Keratinocyte (primary cell): ENCODE data around the gene PPP2R5B.

Source experiments
- CTCF ChIP-seq, 3 experiments: IDR thresholded peaks in 1 of 3; conservative IDR thresholded peaks in 1 of 3; optimal IDR thresholded peaks in 1 of 3; 2 replicates in 2 of 3; 3 replicates in 1 of 3; pipeline versions ENCODE3 to v1.5.1; 2011; ENCODE audit warnings: low read length in 3 of 3, mild to moderate bottlenecking in 3 of 3, moderate library complexity in 2 of 3, control low read depth in 1 of 3, inconsistent platforms in 1 of 3; ENCODE audit not compliant: insufficient read depth in 2 of 3; ENCODE audit errors: extremely low read depth in 1 of 3
- EZH2 ChIP-seq: IDR thresholded peaks from one replicate; pipeline ENCODE4 v1.6.1; 2012; ENCODE audit warnings: inconsistent platforms, mild to moderate bottlenecking, low read length, moderate library complexity

- peak; percentile 77 to 98 (median 86) for TF ChIP-seq CTCF (optimal IDR thresholded peaks at IDR 0.05 in 1 of 3, IDR thresholded peaks at IDR 0.05 in 1 of 3, conservative IDR thresholded peaks at IDR 0.05 in 1 of 3; ENCODE audit: extremely low read depth in 1 of 3, insufficient read depth in 2 of 3, low read length in 3 of 3)
- no peak for TF ChIP-seq EZH2
These were observed 30.2 kb upstream of the PPP2R5B start for GRCh38 chr11:64894070-64894811.
